IPS DF 6.9 (cell line): Measurements from ENCODE around the gene ASL.
"Not testable (repeated sequence)": the region's sequence is repeated elsewhere in the genome, so short reads cannot be mapped to it uniquely, and the experiment has no call there.

Experiments used
- DNase-seq: peaks from one replicate; pipeline ENCODE4 v3.0.0-alpha.2; 2013; ENCODE audit warnings: low read depth, low spot score
- H3K27ac ChIP-seq: one replicate; pipeline ENCODE4 v1.5.1; 2013; ENCODE audit warnings: low read length, control low read depth
- H3K27me3 ChIP-seq: 2 replicates; pipeline ENCODE4 v1.6.1; 2013; ENCODE audit warnings: mild to moderate bottlenecking, low read length; ENCODE audit not compliant: control insufficient read depth, insufficient read depth
- H3K36me3 ChIP-seq: 2 replicates; pipeline ENCODE4 v1.6.1; 2013; ENCODE audit warnings: low read length; ENCODE audit not compliant: control insufficient read depth, insufficient read depth
- H3K4me1 ChIP-seq: 2 replicates; pipeline ENCODE4 v1.6.1; 2013; ENCODE audit warnings: low read length; ENCODE audit not compliant: control insufficient read depth, insufficient read depth
- H3K4me3 ChIP-seq: 2 replicates; pipeline ENCODE4 v1.5.1; 2013; ENCODE audit warnings: mild to moderate bottlenecking, low read length
- H3K9me3 ChIP-seq: 2 replicates; pipeline ENCODE4 v1.6.1; 2013; ENCODE audit warnings: low read length, inconsistent platforms; ENCODE audit not compliant: control insufficient read depth, insufficient read depth
- WGBS: extraction: QIAGEN DNeasy Blood & Tissue Kit; methylation state at CpG from one replicate; pipeline ENCODE4 v1.1.7; 2013; ENCODE audit warnings: mixed read lengths, missing lambda C conversion rate; ENCODE audit not compliant: insufficient read length, insufficient coverage; 5-methylcytosine and 5-hydroxymethylcytosine counted together

The ASL gene

DNA sequence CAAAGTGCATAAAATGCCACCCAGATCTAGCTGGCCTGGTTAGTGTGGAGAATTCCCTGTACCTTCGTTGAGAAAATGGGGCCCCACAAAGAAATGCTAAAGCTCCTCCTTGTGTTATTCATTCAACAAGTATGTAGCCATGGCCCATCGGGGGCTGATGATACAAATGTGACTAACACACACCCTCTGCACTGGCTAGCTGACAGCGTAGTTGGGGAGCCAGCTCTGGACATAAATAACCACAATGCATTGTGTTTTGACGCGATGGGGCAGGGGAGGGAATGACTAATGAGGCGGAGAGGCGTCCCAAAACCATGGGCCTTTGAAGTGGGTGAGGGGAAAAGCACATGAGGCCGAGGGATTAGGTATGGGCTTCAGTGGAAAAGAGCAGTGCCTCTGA is 28.2 kb upstream of the ASL start:
- Histone ChIP-seq H3K27ac (no peak overlapping the region), H3K27me3 (no peaks in the 10 kb centered on the region), H3K4me3 (no peak overlapping the region), H3K4me1 (no peaks in the 10 kb centered on the region), H3K36me3 (no peaks in the 10 kb centered on the region), H3K9me3 (no peaks in the 10 kb centered on the region)
- no CpG with 5 or more reads among the region's 8 CpGs for WGBS
- DNase-seq, result no peak

DNA sequence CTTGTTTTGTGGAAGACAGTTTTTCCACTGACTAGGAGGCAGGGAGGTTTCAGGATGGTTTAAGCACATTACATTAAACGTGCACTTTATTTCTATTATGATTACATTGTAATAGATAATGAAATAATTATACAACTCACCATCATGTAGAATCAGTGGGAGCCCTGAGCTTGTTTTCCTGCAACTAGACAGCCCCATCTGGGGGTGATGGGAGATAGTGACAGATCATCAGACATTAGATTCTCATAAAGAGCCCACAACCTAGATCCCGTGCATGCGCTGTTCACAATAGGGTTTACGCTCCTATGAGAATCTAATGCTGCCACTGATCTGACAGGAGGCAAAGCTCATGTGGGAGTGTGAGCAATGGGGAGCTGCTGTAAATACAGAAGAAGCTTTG is 25.7 kb upstream of the ASL start:
- H3K4me1 ChIP-seq, H3K9me3 ChIP-seq, H3K36me3 ChIP-seq, H3K4me3 ChIP-seq, H3K27me3 ChIP-seq, DNase-seq, H3K27ac ChIP-seq: not testable (repeated sequence)
- no CpG with 5 or more reads among the region's 4 CpGs for WGBS

DNA sequence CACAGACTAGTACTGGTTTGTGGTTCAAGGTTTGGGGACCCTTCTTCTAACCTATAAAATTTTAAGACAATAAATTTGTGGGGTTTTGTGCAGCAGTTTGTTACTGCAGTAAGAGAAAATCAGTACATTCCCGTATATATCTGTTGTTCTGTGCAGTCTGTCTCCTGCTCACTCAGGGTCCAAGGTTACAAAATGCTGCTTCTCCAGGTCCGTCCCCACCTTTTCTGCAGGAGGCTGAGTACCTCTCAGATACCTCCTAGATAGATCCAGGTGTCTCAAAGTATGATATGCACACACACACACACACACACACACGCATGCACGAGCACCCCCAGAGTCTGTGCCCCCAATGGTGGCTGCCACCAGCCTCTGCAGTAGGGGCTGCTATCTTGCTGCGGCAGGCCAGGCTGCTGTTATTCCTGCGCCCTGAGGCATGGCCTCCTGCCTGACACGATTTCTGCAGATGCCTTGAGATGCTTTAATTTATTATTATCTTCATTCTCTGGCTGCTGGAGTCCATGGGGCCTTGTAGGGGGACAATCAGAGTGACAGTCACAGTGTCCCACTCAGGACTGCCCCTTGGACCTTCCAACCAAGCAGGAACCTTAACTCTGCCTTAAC is 25.2 kb upstream of the ASL start:
- WGBS, result no CpG with 5 or more reads among the region's 7 CpGs
- no peak for DNase-seq

DNA sequence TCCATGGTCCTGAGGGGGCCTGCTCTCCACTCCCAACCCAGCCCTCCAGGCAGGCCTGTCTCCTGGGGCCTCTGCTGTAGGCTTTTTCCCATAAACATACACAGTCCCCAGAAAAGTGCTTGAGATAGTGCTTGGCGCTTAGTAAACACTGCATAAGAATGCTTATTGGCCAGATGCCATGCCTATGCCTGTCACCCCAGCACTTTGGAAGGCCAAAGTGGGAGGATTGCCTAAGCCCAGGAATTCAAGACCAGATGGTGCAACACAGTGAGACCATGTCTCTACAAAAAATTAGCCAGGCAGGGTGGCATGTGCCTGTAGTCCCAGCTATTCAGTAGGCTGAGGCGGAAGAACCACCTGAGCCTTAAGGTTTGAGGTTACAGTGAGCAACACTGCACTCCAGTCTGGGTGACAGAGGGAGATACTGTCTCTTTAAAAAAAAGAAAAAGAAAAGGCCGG is 24.6 kb upstream of the ASL start:
- no CpG with 5 or more reads among the region's 3 CpGs for WGBS
- Histone ChIP-seq H3K27me3 (no peaks in the 10 kb centered on the region), H3K27ac (no peak overlapping the region), H3K4me3 (no peak overlapping the region), H3K4me1 (no peaks in the 10 kb centered on the region), H3K9me3 (no peaks in the 10 kb centered on the region), H3K36me3 (no peaks in the 10 kb centered on the region)
- no peak for DNase-seq

More for the DNA sequence above, 25.2 kb upstream of the ASL start:
- Histone ChIP-seq H3K27me3 (no peaks in the 10 kb centered on the region), H3K9me3 (no peaks in the 10 kb centered on the region), H3K4me3 (no peak overlapping the region), H3K4me1 (no peaks in the 10 kb centered on the region), H3K36me3 (no peaks in the 10 kb centered on the region), H3K27ac (no peak overlapping the region)

DNA sequence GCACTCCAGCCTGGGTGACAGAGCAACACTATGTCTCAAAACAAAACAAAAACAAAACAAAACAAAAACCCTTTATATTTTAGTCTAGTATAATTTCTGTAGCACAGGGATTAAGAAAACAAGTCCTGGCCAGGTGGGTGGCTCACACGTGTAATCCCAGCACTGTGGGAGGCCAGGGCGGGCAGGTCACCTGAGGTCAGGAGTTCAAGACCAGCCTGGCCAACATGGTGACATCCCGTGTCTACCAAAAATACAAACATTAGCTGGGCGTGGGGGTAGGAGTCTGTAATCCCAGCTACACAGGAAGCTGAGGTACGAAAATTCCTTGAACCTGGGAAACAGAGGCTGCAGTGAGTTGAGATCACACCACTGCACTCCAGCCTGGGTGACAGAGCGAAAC is 23.2 kb upstream of the ASL start:
- Histone ChIP-seq H3K27ac (no peak overlapping the region), H3K4me3 (no peak overlapping the region), H3K9me3 (no peaks in the 10 kb centered on the region), H3K4me1 (no peaks in the 10 kb centered on the region), H3K27me3 (no peaks in the 10 kb centered on the region), H3K36me3 (no peaks in the 10 kb centered on the region)
- no CpG with 5 or more reads among the region's 6 CpGs for WGBS
- no peak for DNase-seq

DNA sequence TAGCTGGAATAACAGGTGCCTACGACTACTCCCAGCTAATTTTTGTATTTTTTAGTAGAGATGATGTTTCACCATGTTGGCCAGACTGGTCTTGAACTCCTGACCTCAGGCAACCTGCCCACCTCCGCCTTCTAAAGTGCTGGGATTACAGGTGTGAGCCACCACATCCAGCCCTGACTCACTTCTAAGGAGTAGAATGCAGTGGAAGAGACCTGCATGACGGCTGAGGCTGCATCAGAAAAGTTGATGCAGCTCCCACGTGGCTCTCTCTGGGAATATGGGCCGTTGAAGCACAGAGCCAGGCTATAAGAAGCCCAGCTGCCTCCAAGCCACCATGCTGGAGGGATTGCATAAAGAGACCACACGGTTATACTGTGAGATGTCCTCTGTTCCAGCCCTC is 21.6 kb upstream of the ASL start:
- WGBS, result no CpG with 5 or more reads among the region's 6 CpGs
- H3K27ac ChIP-seq, result no peak overlapping the region
- H3K9me3 ChIP-seq, result no peaks in the 10 kb centered on the region

DNA sequence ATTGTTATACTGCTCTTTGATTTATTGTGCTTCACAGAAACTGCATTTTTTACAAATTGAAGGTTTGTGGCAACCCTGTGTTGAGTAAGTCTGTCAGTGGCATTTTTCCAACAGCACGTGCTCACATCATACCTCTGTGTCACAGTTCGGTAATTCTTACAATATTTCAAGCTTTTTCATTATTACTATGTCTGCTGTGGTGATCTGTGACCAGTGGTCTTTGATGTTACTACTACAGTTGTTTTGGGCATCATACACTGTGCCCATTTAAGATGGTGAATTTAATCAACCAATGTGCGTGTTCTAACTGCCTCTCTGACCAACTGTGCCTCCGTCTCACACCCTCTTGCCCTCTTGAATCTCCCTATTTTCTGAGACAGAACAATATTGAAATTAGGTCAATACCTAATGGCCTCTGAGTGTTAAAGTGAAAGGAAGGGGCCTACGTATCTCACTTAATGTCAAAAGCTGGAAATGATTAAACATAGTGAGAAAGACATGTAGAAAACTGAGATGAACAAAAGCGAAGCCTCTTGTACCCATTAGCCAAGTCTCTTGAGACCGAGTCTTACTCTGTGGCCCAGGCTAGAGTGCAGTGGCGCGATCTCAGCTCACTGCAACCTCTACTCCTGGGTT is 20.2 kb upstream of the ASL start:
- no CpG with 5 or more reads among the region's 9 CpGs for WGBS
- Histone ChIP-seq H3K4me1 (no peaks in the 10 kb centered on the region), H3K27me3 (no peaks in the 10 kb centered on the region), H3K36me3 (no peaks in the 10 kb centered on the region), H3K4me3 (no peak overlapping the region), H3K9me3 (no peaks in the 10 kb centered on the region), H3K27ac (no peak overlapping the region)
- DNase-seq, result no peak

More for the DNA sequence above, 21.6 kb upstream of the ASL start:
- no peaks in the 10 kb centered on the region for H3K4me1 ChIP-seq
- H3K36me3 ChIP-seq, result no peaks in the 10 kb centered on the region
- H3K4me3 ChIP-seq, result no peak overlapping the region
- DNase-seq, result no peak
- no peaks in the 10 kb centered on the region for H3K27me3 ChIP-seq

DNA sequence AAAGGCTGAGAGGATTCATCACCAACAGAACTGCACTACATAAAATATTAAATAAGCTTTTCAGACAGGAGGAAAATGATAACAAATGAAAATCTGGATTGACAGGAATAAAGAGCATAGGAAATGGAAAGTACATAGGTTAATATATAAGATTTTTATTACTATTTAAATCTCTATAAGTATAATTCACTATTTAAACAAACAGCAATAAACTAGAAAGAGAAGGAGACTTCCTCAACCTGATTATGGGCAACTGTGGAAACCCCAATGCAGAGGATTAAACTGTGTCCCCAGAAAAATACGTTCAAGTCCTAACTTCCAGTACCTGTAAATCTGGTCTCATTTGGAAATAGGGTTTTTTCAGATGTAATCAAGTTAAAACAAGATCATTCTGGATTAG is 14.8 kb upstream of the ASL start:
- Histone ChIP-seq H3K27ac (no peak overlapping the region), H3K36me3 (no peaks in the 10 kb centered on the region), H3K4me3 (no peak overlapping the region), H3K4me1 (no peaks in the 10 kb centered on the region), H3K27me3 (no peaks in the 10 kb centered on the region), H3K9me3 (no peaks in the 10 kb centered on the region)
- no CpG with 5 or more reads among the region's 1 CpG for WGBS
- no peak for DNase-seq

DNA sequence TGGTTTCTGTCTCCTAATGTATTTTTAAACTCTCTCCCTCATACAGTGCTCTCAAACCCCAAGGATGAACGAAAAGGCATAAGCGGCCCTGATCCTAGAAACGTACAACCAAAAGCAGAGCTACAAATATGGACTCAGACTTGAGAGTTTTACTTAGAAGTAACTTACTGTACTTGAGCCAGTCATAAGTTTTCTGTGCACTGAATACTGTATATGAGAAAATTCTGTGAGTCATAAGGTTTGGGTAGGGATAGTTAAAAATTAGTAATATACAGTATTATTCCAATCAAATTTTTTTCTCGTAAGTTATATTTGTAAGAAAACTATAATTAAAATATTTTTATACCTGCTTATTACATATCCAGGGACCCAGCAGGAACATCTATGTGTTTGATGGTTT is 5.9 kb upstream of the ASL start:
- WGBS, result no CpG with 5 or more reads among the region's 4 CpGs
- H3K4me3 ChIP-seq, result no peak overlapping the region
- DNase-seq, result no peak
- H3K36me3 ChIP-seq, result no peaks in the 10 kb centered on the region
- H3K27me3 ChIP-seq, result no peaks in the 10 kb centered on the region
- no peaks in the 10 kb centered on the region for H3K4me1 ChIP-seq
- no peak overlapping the region for H3K27ac ChIP-seq
- no peaks in the 10 kb centered on the region for H3K9me3 ChIP-seq

DNA sequence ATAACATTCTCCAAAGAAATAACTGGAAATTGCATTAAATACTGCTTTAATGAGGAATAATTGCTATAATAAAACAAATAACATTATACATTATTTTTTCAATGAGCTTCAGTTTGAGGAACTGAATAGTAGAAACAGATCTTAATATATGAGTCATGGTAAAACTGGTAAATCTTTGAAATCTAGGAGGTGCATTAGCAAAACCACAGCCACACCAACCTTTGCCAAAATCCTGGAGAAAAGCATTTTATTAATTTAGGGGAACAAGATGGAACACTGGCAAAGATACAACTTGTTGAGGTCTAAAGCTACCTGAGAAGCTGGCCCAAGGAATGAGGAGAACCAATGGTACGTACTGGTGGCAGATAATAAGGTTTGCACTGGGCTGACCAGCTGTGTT is 5.4 kb upstream of the ASL start:
- no peaks in the 10 kb centered on the region for H3K27me3 ChIP-seq
- H3K9me3 ChIP-seq, result no peaks in the 10 kb centered on the region
- DNase-seq, result no peak
- no peak overlapping the region for H3K4me3 ChIP-seq
- no peaks in the 10 kb centered on the region for H3K4me1 ChIP-seq
- no peak overlapping the region for H3K27ac ChIP-seq
- H3K36me3 ChIP-seq, result no peaks in the 10 kb centered on the region
- WGBS, result no CpG with 5 or more reads among the region's 1 CpG

DNA sequence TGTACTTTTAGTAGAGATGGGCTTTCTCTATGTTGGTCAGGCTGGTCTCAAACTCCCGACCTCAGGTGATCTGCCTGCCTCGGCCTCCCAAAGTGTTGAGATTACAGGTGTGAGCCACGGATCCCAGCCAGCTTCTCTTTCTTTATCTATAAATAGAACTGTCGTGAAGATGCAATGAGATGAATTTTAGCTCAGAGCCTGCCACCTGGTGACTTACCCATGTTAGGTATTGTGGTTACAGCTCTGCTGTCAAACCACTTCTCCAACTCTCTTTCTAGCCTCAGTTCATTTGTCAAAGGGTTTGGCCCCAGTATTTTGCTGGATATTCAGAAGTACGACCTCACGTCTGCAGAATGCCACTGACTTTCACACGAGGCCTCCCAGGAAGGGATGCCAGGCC is 3.4 kb upstream of the ASL start:
- H3K27me3 ChIP-seq, DNase-seq, H3K4me3 ChIP-seq, H3K36me3 ChIP-seq, H3K4me1 ChIP-seq, H3K27ac ChIP-seq, H3K9me3 ChIP-seq: not testable (repeated sequence)
- WGBS, result no CpG with 5 or more reads among the region's 7 CpGs
